ENCODE results near the gene USH2A. TPM values are rescaled to one million over a fixed set of nuclear protein-coding genes. Genes with fewer than 3 reads are reported as not detected.

USH2A gene
- polyA plus RNA-seq, 3 donors: 0.07 to 0.35 (median 0.22) TPM

DNA sequence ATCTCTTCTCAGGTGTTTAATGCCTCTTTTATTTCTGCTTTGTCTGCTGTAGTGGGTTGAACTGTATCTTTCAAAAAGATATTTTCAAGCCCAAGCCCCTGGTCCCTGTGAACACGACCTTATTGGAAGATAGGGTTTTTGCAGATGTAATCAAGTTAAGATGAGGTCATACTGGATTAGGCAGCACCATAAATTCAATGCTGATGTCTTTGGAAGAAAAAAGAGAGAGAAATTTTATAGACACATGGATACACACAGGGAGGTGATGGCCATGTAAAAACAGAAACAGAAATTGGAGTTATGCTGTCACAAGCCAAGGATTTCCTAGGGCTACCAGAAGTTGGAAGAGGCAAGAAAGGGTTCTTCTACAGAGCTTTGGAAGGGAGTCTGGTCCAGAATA is 554.7 kb downstream of the USH2A start:
- DNase-seq (ENCODE audit: extremely low read depth in 1 of 11, low read depth in 9 of 11, low spot score in 4 of 11): no peak

DNA sequence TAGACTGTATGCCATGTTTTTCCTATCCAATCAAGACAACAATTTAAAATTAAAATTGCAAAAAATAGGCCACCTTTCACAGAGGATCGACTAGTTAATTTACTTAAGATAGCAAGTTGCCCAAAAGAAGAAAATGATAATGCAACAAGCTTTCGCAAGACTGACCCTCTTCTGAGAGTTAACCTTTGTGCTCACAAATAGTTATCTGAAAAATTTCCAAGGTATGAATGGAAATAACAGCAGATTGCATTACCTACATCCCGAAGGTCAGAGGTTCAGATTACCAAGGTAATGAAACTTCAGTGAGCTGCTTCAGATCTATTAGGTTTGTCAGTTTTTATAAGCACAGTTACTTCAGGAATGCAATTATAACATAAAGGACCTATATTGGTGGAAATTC is 558.2 kb downstream of the USH2A start:
- no peak for DNase-seq (ENCODE audit: extremely low read depth in 1 of 11, low read depth in 9 of 11, low spot score in 4 of 11)

DNA sequence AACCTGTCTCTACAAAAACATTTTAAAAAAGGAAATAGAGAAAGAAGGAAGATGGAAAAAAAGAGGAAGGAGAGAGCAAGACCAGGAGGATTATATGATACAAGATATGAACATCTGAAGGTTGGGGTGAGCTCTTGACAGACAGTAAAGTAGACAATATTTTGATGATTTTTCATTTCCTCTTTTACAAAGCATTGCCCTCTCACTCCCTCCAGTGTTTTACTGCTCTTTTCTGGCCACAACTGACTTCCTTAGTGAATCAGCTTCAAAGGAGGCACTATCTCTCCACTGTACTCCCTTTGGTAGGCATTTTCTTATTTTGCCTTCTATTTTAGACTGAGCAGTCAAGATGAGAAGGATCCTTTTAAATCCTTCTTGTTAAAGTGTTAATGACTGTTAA is 559.5 kb downstream of the USH2A start:
- no peak for DNase-seq (ENCODE audit: extremely low read depth in 1 of 11, low read depth in 9 of 11, low spot score in 4 of 11)

DNA sequence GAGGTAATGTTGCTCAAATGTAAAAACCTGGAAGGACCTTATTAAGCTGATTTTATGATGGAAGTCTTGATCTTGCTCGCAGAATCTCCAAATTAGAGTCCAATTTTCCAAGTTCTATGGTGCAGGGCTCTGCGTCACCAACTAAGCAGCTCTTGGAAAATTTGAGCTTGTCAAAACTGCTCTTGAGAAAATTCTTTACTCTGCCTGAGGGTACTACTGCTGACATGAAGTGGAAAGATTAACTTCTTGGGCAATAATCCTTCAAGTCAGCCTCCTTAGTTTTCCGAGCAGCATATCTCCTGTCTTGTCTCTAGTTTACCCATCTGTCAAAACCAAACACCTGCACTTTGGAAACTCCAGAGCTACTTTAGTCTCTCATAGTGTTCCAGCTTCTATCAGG is 562.4 kb downstream of the USH2A start:
- DNase-seq (ENCODE audit: extremely low read depth in 1 of 11, low read depth in 9 of 11, low spot score in 4 of 11): no peak

DNA sequence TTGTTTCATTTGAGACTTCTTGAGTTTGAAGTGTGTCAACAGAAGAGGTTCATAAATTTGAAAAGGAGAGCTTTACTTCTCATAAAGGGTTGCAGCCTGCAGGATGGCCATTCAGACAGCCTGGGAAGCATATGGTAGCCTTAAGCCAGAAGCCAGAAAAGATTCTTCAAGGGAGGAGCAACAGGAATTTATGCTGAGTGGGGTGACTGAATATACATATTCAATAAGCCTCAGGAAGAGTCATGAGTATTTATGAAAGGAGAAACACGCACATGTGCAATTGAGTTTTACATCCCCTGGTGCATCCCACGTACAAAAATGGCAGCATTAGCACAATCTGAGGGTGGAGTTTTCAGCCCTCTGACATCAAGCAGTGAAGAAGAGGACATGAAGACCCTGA is 565.9 kb downstream of the USH2A start:
- DNase-seq (ENCODE audit: extremely low read depth in 1 of 11, low read depth in 9 of 11, low spot score in 4 of 11): no peak

DNA sequence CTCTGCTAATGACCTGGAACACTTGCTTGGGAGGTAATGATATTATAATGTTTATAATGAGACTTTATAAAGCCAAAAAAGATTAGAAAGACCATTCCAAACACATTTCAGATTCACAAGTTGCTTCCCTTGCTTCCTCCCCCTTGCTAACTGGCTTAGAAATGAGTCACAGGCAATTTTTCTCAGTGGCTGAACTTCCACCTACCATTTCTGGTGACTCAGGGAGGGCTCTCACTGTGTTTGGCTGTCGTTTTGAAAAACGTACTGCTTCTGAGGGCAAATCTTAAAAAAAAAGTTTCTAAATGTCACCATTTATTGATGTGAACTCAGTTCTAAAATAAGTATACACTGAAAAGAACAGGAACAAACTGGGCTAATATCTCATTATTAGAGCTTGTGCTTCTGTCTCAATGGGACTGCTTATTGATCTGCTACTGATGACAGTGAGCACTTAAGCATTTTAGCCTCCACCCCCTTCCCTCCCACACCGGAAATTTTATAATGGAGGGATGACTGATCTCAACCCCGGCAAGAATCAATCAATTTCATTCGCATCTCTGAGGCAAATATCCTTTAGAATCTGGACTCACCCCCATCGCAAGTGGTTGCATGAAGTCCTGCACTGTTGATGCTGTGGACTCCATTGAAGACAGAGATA is 577.9 kb downstream of the USH2A start:
- no peak for DNase-seq (ENCODE audit: extremely low read depth in 1 of 11, low read depth in 9 of 11, low spot score in 4 of 11)

DNA sequence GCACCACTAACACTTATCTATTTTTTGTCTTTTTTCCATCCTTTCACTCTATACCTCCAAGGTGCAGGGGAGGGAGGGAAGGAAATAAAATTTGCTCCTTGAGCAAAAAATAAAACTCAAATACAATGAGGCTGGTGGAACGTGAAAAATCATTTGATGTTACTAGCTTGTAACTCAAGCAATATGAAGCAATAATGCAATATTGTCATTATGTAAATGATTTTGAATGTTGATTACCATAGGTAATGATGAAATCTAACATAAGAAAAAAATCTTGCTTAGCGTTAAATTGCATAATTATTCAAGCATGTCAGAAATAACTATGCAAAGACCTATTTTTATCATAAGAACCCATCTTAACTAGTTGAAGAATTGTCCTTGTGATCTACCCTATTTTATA is 578.5 kb downstream of the USH2A start:
- DNase-seq (ENCODE audit: extremely low read depth in 1 of 11, low read depth in 9 of 11, low spot score in 4 of 11): no peak

DNA sequence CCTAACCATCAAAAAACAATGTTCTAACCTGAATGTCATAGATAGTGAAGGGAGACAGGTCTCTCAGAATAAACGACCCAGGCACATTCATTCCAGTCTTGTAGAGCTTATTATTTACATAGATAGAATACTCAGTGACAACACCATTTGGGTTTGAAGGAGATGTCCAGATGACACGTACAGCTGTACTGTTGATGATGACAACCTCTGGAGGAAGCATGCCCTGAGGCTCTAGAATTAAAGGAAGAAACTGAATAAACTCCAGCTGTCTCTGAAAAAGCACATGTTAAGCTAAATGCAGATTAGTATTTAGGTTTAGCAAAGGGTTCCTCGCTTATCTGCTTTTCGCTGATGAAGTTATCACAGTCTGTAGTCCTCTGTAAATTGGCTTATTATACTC is 579.0 kb downstream of the USH2A start:
- no peak for DNase-seq (ENCODE audit: extremely low read depth in 1 of 11, low read depth in 9 of 11, low spot score in 4 of 11)

DNA sequence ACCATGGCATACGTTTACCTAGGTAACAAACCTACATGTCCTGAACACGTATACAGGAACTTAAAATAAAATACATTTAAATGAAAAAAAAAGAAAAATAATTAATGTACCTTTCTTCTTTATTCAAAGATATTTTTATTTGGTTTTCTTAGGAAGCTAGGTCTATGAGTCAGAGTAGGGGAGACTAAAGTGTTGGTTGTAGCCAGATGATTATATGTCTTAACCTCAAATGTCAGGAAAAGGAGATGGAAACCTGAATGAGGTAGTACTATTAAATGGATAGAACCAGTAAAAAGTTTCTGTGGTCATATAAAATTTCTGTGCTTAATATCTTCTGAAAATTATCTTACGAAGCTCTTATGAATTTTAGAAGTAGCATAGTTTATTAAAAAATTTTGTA is 580.3 kb downstream of the USH2A start:
- no peak for DNase-seq (ENCODE audit: extremely low read depth in 1 of 11, low read depth in 9 of 11, low spot score in 4 of 11)

DNA sequence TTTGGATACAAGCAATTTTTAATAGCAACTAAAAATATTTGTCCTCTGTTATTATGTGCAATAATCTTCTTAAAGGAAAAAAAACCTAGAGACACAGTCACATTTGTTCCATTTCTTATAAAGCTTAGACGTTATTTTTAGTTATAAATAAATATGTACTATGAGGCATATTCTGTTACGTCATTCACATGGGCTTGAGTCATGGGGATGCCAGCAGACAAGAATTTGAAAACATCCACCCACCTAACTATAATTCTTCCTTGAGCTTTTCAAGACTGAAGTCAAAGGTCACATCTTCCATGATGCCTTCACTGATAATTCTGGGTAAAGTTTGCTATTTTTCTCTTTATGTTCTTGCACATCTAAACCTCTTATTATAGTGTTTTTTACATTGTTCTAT is 587.3 kb downstream of the USH2A start:
- DNase-seq (ENCODE audit: extremely low read depth in 1 of 11, low read depth in 9 of 11, low spot score in 4 of 11): no peak

DNA sequence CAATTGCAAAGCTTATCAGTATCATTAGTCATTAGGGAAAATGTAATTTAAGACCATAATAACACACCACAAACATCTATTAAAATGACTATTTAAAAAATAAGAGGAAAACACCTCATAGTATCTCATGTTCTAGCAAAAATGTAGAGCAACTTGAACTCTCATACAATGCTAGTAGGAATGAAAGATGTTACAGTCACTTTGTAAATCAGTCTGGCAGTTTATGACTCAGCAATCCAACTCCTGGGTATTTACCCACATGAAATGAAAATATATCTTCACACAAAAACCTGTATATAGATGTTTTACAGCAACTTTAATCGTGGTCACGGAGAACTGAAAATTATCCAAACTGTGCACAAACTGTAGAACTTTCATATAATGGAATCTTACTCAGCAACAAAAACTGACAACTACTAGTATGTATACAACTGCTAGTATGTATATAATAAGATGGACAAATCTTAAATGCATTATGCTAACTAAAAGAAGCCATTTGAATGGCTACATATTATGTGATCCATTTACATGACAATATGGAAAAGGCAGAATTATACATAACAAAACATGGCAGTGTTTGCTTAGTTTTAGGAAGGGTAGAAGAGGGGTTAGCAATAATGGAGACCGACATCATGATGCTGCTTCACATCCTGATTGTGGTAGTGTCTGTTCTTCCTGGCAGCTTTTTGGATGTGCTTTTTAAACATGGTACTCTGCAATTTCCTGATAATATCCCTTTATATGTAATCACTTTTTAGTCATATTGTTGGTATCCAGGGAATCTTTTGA is 589.1 kb downstream of the USH2A start:
- DNase-seq (ENCODE audit: extremely low read depth in 1 of 11, low read depth in 9 of 11, low spot score in 4 of 11): no peak

DNA sequence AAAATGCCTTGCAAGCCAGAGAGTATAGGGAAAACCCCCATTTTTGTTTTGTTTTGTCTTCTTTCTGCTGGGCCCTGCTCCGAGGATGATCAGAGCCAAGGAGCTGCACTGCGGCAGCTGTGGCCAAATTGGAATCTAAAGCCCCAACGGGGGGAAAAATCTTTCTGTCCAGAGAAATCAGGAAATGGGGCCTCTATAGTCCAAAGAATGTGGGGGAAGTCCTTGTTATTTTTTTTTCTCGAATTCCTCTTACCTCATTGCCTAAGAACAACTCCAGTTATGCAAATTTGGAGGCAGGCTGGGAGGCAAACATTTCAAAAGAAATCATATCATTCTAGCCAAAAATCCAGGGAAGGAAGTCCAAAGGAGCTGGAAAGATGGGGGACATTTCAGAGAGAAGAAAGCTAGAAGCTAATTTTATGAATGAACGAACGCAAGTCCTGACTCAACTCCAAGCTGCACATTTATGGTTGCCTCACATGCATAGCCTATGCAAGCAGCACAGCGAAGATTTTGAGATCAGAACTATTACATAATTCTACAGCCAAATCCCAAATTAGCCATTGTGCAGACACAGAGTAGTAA is 592.9 kb downstream of the USH2A start:
- no peak for DNase-seq (ENCODE audit: extremely low read depth in 1 of 11, low read depth in 9 of 11, low spot score in 4 of 11)

DNA sequence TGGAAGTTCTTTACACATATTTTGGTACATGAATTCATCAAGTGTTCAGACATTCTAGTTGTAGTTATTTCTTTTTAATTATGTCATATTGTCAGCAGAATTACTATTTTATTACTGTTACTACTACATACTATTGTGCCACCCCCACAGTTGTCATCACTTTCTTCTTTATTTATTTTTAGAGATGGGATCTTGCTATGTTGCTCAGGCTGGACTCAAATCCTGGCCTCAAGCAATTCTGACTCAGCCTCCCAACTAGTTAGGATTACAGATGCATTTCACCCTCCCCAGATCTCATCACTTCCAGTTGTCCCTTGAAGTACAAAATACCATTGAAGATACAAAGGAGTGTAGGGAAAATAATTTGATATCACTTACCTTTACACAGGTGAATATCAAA is 598.2 kb downstream of the USH2A start:
- no peak for DNase-seq (ENCODE audit: extremely low read depth in 1 of 11, low read depth in 9 of 11, low spot score in 4 of 11)

DNA sequence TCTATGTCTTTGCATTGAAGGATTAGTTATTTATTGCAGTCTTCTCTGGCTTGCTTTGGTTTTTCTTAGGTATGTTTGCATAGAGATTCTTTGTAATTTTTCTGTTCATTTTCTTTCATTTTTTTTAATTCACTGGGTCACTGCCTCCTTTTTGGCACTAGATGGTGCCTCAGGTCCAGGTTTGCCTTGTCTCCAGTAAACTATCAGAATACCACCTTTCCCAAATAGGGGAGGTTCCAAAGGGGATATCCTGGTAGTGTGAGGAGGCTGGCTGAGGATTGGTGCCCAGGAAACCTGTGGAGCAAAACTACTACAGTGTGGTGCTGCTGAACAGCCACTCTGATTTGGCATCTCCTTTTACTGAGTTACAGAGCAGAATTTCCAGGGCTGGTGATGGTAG is 599.0 kb downstream of the USH2A start:
- no peak for DNase-seq (ENCODE audit: extremely low read depth in 1 of 11, low read depth in 9 of 11, low spot score in 4 of 11)

DNA sequence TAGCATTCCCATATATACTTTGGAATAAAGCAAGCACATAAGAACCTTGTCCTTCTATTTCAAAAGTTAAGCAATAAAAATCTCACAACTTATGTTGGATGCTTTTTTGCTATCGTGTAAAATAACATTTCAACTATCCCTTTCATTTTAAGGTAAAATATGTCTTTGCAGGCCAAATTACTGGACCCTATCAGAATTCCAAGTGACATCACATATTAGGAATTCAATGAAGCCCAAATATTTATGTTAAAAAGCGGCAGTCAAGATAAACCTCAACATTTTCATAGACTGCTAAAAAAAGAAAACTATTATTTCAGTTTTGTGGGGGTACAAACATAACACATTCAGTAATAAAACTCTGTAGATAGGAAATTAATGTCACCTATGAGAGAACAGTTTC is 604.1 kb downstream of the USH2A start:
- no peak for DNase-seq (ENCODE audit: extremely low read depth in 1 of 11, low read depth in 9 of 11, low spot score in 4 of 11)

DNA sequence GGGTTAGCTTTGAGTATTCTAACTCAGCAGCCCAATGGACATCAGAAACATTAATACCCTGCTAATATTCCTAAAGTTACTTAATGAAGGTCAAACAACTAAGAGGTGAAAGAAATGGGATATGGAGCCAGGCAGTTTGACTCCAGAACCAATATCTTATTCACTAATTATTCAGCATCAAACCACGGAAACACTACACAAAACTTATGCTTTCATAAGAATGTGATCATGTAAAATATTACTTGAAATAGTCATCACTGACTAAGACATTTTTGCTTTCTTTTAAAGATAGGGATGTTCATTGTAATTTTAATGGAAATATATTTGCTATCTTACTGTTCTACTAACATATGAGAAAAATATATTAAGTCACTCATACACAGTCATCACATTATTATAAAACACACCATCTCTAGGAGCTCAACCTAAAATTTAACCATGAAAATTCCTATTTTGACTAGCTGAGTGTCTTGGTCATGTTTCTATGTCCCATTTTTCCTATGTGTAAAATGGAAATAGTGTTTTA is 615.3 kb downstream of the USH2A start:
- DNase-seq (ENCODE audit: extremely low read depth in 1 of 11, low read depth in 9 of 11, low spot score in 4 of 11): no peak

DNA sequence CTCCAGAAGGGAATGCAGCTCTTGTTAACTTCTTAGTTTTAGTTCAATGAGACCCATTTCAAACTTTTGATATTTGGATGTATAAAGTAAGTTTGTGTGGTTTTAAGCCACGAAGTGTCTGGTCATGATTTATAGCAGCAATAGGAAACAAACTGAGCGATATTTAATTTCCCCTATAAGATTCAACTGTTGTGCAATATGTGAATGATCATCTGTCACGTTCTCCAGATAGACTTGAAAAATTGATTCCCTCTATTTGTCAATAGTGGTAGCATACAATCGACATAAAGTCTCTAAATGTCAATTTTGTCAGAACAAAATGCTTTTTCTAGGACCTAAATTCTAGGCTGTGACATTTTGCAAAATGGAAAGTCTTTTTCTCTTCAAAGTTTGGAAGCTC is 616.0 kb downstream of the USH2A start:
- DNase-seq (ENCODE audit: extremely low read depth in 1 of 11, low read depth in 9 of 11, low spot score in 4 of 11): no peak

DNA sequence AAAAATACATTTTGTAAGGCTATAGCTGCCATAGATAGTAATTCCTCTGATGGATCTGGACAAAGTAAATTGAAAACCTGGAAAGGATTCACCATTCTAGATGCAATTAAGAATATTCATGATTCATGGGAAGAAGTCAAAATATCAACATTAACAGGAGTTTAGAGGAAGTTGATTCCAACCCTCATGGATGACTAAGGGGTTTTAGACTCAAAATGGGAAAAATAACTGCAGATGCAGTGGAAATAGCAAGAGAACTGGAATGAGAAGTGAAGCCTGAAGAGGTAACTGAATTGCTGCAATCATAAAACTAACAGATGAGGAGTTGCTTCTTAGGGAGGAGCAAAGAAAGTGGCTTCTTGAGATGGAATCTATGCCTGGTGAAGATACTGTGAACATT is 625.4 kb downstream of the USH2A start:
- no peak for DNase-seq (ENCODE audit: extremely low read depth in 1 of 11, low read depth in 9 of 11, low spot score in 4 of 11)

DNA sequence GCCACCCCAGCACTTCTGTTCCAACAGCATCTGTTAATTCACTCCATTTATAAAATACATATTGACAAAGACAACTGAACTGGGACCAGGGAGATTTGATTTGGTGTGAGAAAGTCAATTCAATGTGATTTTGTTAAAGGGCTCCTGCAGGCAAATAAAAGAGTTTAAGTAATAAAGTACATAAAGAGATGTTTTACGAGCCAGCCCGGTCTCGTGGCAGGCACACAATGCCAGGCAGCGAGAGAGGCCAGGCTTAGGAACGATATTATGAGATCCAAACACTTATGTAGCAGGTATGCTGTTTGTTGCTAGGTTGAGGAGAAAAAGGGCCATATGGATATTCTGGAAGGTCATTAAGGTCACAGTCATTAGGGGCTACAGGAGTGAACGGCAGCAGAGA is 629.1 kb downstream of the USH2A start:
- no peak for DNase-seq (ENCODE audit: extremely low read depth in 1 of 11, low read depth in 9 of 11, low spot score in 4 of 11)

DNA sequence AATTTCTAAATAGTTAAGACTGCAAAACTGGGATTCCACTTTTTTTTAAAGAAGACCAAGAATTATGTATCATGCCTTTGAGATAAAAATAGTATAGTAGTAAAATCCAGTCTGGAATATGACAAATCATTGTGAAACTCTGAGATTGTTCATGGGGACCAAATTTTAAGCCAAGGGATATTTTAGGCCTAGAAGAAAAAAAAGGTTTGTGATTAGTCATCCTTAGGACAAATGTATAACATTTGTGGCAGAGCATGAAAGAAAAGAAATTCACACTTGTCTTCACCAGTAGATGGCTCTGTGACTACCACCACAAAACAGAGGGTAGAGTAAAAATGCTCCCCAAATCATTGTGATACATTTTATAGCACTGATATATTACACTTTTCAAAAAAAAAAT is 630.1 kb downstream of the USH2A start:
- DNase-seq (ENCODE audit: extremely low read depth in 1 of 11, low read depth in 9 of 11, low spot score in 4 of 11): no peak

All from renal cortex interstitium (tissue), 11 donors.